Erythroblast (primary cell): ENCODE data around the gene LIMCH1.

Source experiments
- GATA1 ChIP-seq: IDR thresholded peaks from 2 replicates; pipeline ENCODE4 v1.6.1; 2011; ENCODE audit warnings: low read depth, mild to moderate bottlenecking, control low read depth, low read length, moderate library complexity
- POLR2A ChIP-seq: IDR thresholded peaks from 2 replicates; pipeline ENCODE4 v1.6.1; 2011; ENCODE audit warnings: mild to moderate bottlenecking, low read length

DNA sequence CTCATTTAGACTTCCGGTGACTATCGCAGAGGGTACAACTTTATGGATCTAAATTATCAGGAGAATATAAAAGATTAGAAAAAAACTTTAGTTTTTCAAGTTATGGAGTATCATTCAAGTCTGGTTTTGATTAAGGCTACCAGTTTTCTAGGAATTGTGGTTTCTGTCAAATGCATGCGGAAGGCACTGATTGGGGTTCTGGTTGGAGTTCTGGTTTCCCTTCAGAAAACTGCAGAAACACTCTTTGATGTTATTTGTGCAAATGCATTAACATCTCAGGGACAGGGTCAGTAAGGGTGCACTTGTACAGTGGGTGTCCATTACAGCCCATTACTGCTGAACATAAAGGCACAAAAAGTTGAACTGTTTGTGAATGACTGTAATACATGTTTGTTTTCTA lies 100.2 kb downstream of the LIMCH1 start:
- no peak for TF ChIP-seq POLR2A
- no peak for TF ChIP-seq GATA1
